OCI-LY7 (cell line): ENCODE results near the gene EEF1AKMT1.

Experiments
- EZH2phosphoT487 ChIP-seq: fragments of 200-600 bp; sonication (generic); IDR thresholded peaks from 2 replicates; pipeline ENCODE4 v1.6.1; 2018; ENCODE audit warnings: low read depth, borderline replicate concordance, mild to moderate bottlenecking, mixed run types, antibody characterized with exemption, low read length, moderate library complexity, mixed read lengths
- TF ChIP-seq, protein P1 (sequence below): fragments of 200-600 bp; sonication (generic); conservative IDR thresholded peaks from 2 replicates; pipeline ENCODE4 v1.5.1; 2014; ENCODE audit warnings: mild to moderate bottlenecking, antibody characterized with exemption, low read length, moderate library complexity, mixed read lengths

DNA sequence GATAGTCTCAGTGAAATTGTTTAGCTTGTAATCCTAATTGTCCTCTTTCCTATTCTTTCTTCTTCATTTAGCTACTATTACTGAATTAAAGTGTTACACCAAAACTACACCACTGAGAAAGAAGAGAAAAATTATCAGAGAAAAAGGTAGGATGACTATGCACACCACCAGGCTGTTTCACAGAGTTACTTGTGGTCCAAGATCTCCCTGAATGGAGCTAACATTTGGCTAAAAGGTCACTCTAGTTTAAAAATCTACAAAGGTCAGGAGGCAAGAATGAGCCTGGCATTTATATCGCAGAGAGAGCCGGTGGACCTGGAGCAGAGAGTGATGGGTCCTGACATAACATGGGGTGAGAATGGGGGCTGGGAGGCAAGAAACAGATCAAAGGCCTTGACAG lies 37.0 kb upstream of the EEF1AKMT1 start:
- TF ChIP-seq, protein P1, sequence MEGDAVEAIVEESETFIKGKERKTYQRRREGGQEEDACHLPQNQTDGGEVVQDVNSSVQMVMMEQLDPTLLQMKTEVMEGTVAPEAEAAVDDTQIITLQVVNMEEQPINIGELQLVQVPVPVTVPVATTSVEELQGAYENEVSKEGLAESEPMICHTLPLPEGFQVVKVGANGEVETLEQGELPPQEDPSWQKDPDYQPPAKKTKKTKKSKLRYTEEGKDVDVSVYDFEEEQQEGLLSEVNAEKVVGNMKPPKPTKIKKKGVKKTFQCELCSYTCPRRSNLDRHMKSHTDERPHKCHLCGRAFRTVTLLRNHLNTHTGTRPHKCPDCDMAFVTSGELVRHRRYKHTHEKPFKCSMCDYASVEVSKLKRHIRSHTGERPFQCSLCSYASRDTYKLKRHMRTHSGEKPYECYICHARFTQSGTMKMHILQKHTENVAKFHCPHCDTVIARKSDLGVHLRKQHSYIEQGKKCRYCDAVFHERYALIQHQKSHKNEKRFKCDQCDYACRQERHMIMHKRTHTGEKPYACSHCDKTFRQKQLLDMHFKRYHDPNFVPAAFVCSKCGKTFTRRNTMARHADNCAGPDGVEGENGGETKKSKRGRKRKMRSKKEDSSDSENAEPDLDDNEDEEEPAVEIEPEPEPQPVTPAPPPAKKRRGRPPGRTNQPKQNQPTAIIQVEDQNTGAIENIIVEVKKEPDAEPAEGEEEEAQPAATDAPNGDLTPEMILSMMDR, result no peak
- no peak for TF ChIP-seq EZH2phosphoT487
